Smooth muscle cell (in vitro differentiated cells): ENCODE data around the gene ITGA11. TPM values are rescaled to one million over a fixed set of nuclear protein-coding genes. Genes with fewer than 3 reads are reported as not detected.
A peak's percentile ranks its signal among the peaks of the same experiment; 100 is the strongest.

Source experiments
- DNase-seq: peaks from one replicate; lab custom pipeline; 2025; ENCODE audit not compliant: unreplicated experiment; lab: John Stamatoyannopoulos, UW
- H2AFZ ChIP-seq: fragments of 200-600 bp; sonication (generic); 2 replicates; pipeline ENCODE4 v1.6.0; 2016; ENCODE audit warnings: antibody characterized with exemption, low read depth, mild to moderate bottlenecking
- H3F3A ChIP-seq: fragments of 200-600 bp; sonication (generic); 2 replicates; pipeline ENCODE4 v1.6.0; 2017; ENCODE audit warnings: antibody characterized with exemption, low read depth
- H3K27ac ChIP-seq: fragments of 200-600 bp; sonication (generic); 2 replicates; pipeline ENCODE4 v1.5.1; 2016; ENCODE audit warnings: low read depth, mild to moderate bottlenecking
- H3K27me3 ChIP-seq: fragments of 200-600 bp; sonication (generic); 2 replicates; pipeline ENCODE4 v1.6.1; 2016; ENCODE audit warnings: low read depth, mild to moderate bottlenecking
- H3K36me3 ChIP-seq: fragments of 200-600 bp; sonication (generic); 2 replicates; pipeline ENCODE4 v1.5.1; 2016; ENCODE audit warnings: low read depth
- H3K4me1 ChIP-seq: fragments of 200-600 bp; sonication (generic); 2 replicates; pipeline ENCODE4 v1.5.1; 2016; ENCODE audit warnings: low read depth
- H3K4me2 ChIP-seq: fragments of 200-600 bp; sonication (generic); 2 replicates; pipeline ENCODE4 v1.6.0; 2016; ENCODE audit warnings: mild to moderate bottlenecking
- H3K4me3 ChIP-seq: fragments of 200-600 bp; sonication (generic); 2 replicates; pipeline ENCODE4 v1.5.1; 2016; ENCODE audit warnings: mild to moderate bottlenecking
- H3K79me2 ChIP-seq: fragments of 200-600 bp; sonication (generic); 2 replicates; pipeline ENCODE4 v1.6.0; 2016; ENCODE audit warnings: low read depth, mild to moderate bottlenecking
- H3K9ac ChIP-seq: fragments of 200-600 bp; sonication (generic); 2 replicates; pipeline ENCODE4 v1.6.0; 2016; ENCODE audit warnings: low read depth
- H3K9me3 ChIP-seq: fragments of 200-600 bp; sonication (generic); replicated peaks from 2 replicates; pipeline ENCODE4 v1.5.1; 2016; ENCODE audit warnings: low read depth
- H4K20me1 ChIP-seq: fragments of 200-600 bp; sonication (generic); 2 replicates; pipeline ENCODE4 v1.6.0; 2016; ENCODE audit warnings: low read depth
- WGBS: methylation state at CpG from one replicate; pipeline ENCODE4 v1.1.7; 2016; ENCODE audit warnings: low lambda C conversion rate; 5-methylcytosine and 5-hydroxymethylcytosine counted together
- polyA plus RNA-seq: library from polyadenylated mRNA; unstranded; fragments of >200 nt; fragmentation: Nextera tagmentation; extraction: Ambion mirVana; gene quantifications from 2 replicates; pipeline ENCODE4 v1.2.1, GENCODE V29; 2016
- total RNA-seq: library from RNA; depleted of rRNA; stranded (reverse); fragments of >200 nt; gene quantifications from 2 replicates; pipeline ENCODE4 v1.2.3, GENCODE V29; 2014
- TF ChIP-seq, protein P1 (sequence below): fragments of 200-600 bp; sonication (generic); IDR thresholded peaks from 2 replicates; pipeline ENCODE4 v1.5.1; 2017; ENCODE audit warnings: borderline replicate concordance, mild to moderate bottlenecking, antibody characterized with exemption; ENCODE audit not compliant: insufficient read depth, poor library complexity, severe bottlenecking

ITGA11 gene
- total and polyA plus RNA-seq, 2 experiments from 2014 or later: 87.8 to 133 TPM

- Histone ChIP-seq H4K20me1 (peaks cover 18% of the 10 kb centered on the region), H3K9me3 (no peaks in the 10 kb centered on the region), H3K4me1 (no peaks in the 10 kb centered on the region), H3K27ac (no peak overlapping the region), H2AFZ (no peak overlapping the region), H3F3A (peaks cover 14% of the 10 kb centered on the region), H3K27me3 (no peaks in the 10 kb centered on the region), H3K79me2 (peaks cover 9% of the 10 kb centered on the region), H3K4me2 (no peak overlapping the region), H3K9ac (no peak overlapping the region), H3K36me3 (peaks cover 5% of the 10 kb centered on the region), H3K4me3 (no peak overlapping the region)
- DNase-seq: no peak
- TF ChIP-seq, protein P1, sequence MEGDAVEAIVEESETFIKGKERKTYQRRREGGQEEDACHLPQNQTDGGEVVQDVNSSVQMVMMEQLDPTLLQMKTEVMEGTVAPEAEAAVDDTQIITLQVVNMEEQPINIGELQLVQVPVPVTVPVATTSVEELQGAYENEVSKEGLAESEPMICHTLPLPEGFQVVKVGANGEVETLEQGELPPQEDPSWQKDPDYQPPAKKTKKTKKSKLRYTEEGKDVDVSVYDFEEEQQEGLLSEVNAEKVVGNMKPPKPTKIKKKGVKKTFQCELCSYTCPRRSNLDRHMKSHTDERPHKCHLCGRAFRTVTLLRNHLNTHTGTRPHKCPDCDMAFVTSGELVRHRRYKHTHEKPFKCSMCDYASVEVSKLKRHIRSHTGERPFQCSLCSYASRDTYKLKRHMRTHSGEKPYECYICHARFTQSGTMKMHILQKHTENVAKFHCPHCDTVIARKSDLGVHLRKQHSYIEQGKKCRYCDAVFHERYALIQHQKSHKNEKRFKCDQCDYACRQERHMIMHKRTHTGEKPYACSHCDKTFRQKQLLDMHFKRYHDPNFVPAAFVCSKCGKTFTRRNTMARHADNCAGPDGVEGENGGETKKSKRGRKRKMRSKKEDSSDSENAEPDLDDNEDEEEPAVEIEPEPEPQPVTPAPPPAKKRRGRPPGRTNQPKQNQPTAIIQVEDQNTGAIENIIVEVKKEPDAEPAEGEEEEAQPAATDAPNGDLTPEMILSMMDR: no peak
- WGBS: 96% methylated on average over 6 of the region's 6 CpGs
Observed at GRCh38 chr15:68298882-68299381, 133.0 kb downstream of the ITGA11 start.

DNA sequence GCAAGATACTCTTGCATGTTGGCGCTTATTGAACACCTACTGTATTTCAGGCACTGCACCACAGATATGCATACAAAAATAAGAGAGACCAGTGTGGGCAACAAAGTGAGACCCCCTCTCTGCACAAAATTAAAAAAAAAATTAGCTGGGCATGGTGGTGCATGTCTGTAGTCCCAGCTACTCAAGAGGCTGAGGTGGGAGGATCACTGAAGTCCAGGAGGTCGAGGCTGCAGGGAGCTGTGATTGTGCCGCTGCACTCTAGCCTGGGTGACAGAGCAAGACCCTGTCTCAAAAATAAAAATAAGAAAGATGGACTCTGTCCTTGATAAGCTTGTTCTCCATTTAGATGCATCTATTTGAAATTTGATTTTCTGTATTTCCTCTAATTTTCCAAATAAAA lies 133.6 kb downstream of the ITGA11 start:
- no peak overlapping the region for H3K9ac ChIP-seq
- H3K79me2 ChIP-seq: peaks cover 14% of the 10 kb centered on the region
- H3K27me3 ChIP-seq: no peaks in the 10 kb centered on the region
- H3K36me3 ChIP-seq: peaks cover 6% of the 10 kb centered on the region
- H3F3A ChIP-seq: peaks cover 14% of the 10 kb centered on the region
- no peak overlapping the region for H2AFZ ChIP-seq
- DNase-seq: no peak
- H3K4me3 ChIP-seq: no peak overlapping the region
- H3K4me1 ChIP-seq: no peaks in the 10 kb centered on the region
- no peak overlapping the region for H3K4me2 ChIP-seq
- no peaks in the 10 kb centered on the region for H3K9me3 ChIP-seq
- TF ChIP-seq, protein P1: no peak
- no peak overlapping the region for H3K27ac ChIP-seq
- H4K20me1 ChIP-seq: peaks cover 24% of the 10 kb centered on the region
- 92% methylated on average over 3 of the region's 3 CpGs for WGBS

DNA sequence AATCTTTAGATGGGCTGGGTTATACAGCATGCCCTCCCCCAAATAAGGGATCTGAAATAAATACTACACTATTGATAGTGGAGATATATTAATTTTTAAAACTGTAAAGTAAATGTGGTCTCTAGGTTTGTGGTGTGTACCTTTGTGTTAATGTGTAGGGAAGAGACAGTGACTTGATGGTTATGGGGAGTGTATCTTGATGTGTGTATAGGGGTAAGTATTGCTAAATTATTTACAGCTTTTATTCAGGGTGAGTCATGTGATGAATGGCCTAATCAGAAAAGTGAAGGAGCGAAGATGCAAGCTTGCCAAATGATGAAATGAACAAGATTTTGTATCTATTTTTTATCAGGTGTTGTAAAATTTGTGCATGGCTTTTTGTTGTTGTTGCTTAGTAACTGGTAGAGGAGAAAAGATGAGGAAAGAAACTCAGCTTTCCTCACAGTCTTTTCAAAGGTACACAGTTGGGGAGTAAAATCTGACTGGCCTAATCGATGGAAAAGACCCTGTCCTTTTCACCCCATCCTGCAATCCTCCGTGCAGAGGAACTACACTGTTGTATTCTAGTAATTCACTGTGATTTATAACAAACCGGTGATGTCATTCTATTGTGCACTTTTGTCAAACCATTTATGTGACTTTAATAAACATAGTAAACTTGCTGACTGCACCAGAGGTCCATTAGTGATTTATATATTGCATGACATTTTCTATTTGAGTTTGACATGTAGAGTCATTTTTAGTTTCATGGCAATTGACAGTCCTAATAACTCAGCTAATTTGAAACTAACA lies 136.8 kb downstream of the ITGA11 start:
- Histone ChIP-seq H3K4me3 (no peak overlapping the region), H3K4me1 (no peaks in the 10 kb centered on the region), H3K36me3 (peaks cover 3% of the 10 kb centered on the region), H3K27me3 (no peaks in the 10 kb centered on the region), H3K79me2 (peaks cover 44% of the 10 kb centered on the region), H3K9ac (no peak overlapping the region), H3K4me2 (no peak overlapping the region), H3K27ac (peak overlapping the region; percentile 14), H3F3A (peaks cover 31% of the 10 kb centered on the region), H3K9me3 (no peaks in the 10 kb centered on the region), H2AFZ (no peak overlapping the region), H4K20me1 (peaks cover 55% of the 10 kb centered on the region)
- 96% methylated on average over 4 of the region's 4 CpGs for WGBS
- DNase-seq: no peak
- TF ChIP-seq, protein P1: no peak

DNA sequence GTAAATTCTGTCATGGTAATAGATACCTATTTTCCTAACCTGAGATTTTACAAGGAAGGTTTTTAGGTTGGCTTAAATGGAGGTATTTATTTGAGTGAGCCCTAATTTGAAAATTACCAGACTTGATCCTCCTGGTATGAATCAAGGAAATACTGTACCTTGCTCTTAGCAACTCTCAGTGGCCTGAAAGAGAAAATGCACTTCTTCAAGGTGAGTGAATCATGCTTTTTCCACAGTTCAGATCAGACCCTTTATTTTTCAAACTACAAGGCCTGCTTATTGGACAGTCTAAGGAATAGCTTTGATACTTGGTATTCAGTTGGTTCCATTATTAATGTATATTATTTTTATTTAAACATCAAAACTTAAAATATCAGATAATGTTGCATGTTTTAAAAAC lies 139.0 kb downstream of the ITGA11 start:
- Histone ChIP-seq H3K36me3 (peaks cover 3% of the 10 kb centered on the region), H3K4me1 (no peaks in the 10 kb centered on the region), H2AFZ (no peak overlapping the region), H3F3A (peaks cover 31% of the 10 kb centered on the region), H3K4me2 (no peak overlapping the region), H4K20me1 (peaks cover 78% of the 10 kb centered on the region), H3K27ac (peak overlapping the region; percentile 20), H3K9ac (no peak overlapping the region), H3K27me3 (no peaks in the 10 kb centered on the region), H3K79me2 (peaks cover 67% of the 10 kb centered on the region), H3K4me3 (no peak overlapping the region), H3K9me3 (no peaks in the 10 kb centered on the region)
- TF ChIP-seq, protein P1: no peak
- DNase-seq: no peak
